Measurements from ENCODE around the gene NUDT14. TPM values are rescaled to one million over a fixed set of nuclear protein-coding genes. Genes with fewer than 3 reads are reported as not detected.

NUDT14 gene
- total RNA-seq, 1 donor from 2014 or later: 15.2 TPM

DNA sequence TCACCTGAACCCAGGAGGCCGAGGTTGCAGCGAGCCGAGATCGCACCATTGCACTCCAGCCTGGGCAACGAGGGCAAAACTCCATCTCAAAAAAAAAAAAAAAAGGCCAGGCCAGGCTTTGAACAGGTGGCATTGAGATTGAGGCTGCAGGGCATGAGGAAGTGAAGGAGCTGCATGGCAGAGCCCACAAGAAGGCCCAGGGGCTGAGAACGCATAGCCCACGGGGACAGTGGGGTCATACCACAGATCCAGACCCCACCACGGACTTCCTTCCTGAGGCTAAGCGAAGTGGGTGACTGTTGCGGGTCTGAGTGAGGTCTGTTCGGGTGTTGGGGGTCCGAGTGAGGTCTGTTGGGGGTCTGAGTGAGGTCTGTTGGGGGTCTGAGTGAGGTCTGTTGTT is 20.3 kb downstream of the NUDT14 start:
- TF ChIP-seq, protein P1, sequence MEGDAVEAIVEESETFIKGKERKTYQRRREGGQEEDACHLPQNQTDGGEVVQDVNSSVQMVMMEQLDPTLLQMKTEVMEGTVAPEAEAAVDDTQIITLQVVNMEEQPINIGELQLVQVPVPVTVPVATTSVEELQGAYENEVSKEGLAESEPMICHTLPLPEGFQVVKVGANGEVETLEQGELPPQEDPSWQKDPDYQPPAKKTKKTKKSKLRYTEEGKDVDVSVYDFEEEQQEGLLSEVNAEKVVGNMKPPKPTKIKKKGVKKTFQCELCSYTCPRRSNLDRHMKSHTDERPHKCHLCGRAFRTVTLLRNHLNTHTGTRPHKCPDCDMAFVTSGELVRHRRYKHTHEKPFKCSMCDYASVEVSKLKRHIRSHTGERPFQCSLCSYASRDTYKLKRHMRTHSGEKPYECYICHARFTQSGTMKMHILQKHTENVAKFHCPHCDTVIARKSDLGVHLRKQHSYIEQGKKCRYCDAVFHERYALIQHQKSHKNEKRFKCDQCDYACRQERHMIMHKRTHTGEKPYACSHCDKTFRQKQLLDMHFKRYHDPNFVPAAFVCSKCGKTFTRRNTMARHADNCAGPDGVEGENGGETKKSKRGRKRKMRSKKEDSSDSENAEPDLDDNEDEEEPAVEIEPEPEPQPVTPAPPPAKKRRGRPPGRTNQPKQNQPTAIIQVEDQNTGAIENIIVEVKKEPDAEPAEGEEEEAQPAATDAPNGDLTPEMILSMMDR (IDR thresholded peaks at IDR 0.05): no peak
- H3K4me1 Mint-ChIP-seq: peaks cover 8% of the 10 kb centered on the region
- peaks cover 7% of the 10 kb centered on the region for H3K27me3 Mint-ChIP-seq
- ChIA-PET POLR2A (no interaction called here), CTCF (no interaction called here)
- no peaks in the 10 kb centered on the region for H3K36me3 Mint-ChIP-seq (ENCODE audit: low read depth)
- ATAC-seq (ENCODE audit: low read depth): no peak
- no peak overlapping the region for H3K27ac Mint-ChIP-seq
- intact Hi-C loops (cut with micrococcal nuclease): no loop called here
- no peak overlapping the region for H3K4me3 Mint-ChIP-seq
- DNase-seq: no peak
- no peaks in the 10 kb centered on the region for H3K9me3 Mint-ChIP-seq

DNA sequence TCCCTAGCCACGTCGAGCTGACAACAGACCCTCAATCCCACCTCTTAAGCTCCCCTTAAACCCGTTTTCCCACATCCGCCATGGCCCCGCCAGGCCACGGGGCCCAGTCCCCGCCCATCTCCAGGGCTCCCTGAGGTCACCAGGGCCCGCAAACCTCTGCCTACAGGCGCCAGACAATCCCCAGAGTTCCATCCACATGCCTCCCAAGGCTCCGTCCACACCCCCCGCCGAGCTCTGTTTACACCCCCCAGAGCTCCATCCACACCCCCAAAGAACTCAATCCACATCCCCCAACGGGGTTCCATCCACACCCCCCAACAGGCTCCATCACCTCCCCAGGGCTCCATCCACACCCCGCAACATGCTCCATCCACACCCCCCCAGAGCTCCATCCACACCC is 21.8 kb downstream of the NUDT14 start:
- H3K36me3 Mint-ChIP-seq (ENCODE audit: low read depth): no peaks in the 10 kb centered on the region
- H3K4me1 Mint-ChIP-seq: no peaks in the 10 kb centered on the region
- H3K4me3 Mint-ChIP-seq: no peak overlapping the region
- intact Hi-C loops (cut with micrococcal nuclease): no loop called here
- CTCF ChIA-PET: no interaction called here
- TF ChIP-seq, protein P1 (IDR thresholded peaks at IDR 0.05): no peak
- POLR2A ChIA-PET: no interaction called here
- ATAC-seq (ENCODE audit: low read depth) (no peak), DNase-seq (no peak)
- peaks cover 8% of the 10 kb centered on the region for H3K27me3 Mint-ChIP-seq
- H3K27ac Mint-ChIP-seq: no peak overlapping the region
- H3K9me3 Mint-ChIP-seq: no peaks in the 10 kb centered on the region

DNA sequence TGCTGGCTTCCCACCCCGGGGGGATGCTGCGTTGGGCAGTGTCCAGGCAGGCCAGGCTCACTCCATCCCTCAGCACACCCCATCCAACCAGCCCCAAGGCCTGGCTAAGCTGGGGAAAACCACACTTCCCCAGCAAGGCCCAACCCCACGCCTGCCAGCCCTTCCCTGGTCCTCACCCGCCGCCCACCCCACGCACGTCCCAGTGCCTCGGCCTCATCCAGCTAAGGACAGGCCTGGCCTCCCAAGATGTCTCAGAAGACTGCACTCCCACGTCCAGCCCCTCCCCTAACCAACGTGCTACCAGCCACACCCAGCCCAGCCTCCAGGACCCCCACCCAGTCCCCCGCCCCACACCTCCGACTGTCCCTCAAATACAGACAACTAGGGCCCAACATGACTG is 22.3 kb downstream of the NUDT14 start:
- TF ChIP-seq, protein P1 (IDR thresholded peaks at IDR 0.05): no peak
- ChIA-PET POLR2A (no interaction called here), CTCF (no interaction called here)
- Mint-ChIP-seq H3K4me1 (no peaks in the 10 kb centered on the region), H3K27ac (no peak overlapping the region), H3K36me3 (ENCODE audit: low read depth) (no peaks in the 10 kb centered on the region), H3K27me3 (peaks cover 8% of the 10 kb centered on the region), H3K4me3 (no peak overlapping the region), H3K9me3 (no peaks in the 10 kb centered on the region)
- intact Hi-C loops (cut with micrococcal nuclease): no loop called here
- ATAC-seq (ENCODE audit: low read depth) (no peak), DNase-seq (no peak)

GRCh38 chr14:105157872-105158271 is 23.2 kb downstream of the NUDT14 start:
- ATAC-seq (ENCODE audit: low read depth): no peak
- Mint-ChIP-seq H3K27ac (no peak overlapping the region), H3K4me1 (no peaks in the 10 kb centered on the region), H3K9me3 (no peaks in the 10 kb centered on the region), H3K4me3 (no peak overlapping the region), H3K36me3 (ENCODE audit: low read depth) (no peaks in the 10 kb centered on the region), H3K27me3 (peaks cover 8% of the 10 kb centered on the region)
- DNase-seq: no peak
- ChIA-PET CTCF (no interaction called here), POLR2A (no interaction called here)
- TF ChIP-seq, protein P1 (IDR thresholded peaks at IDR 0.05): no peak
- intact Hi-C loops (cut with micrococcal nuclease): no loop called here

- TF ChIP-seq, protein P1 (IDR thresholded peaks at IDR 0.05): no peak
- H3K27ac Mint-ChIP-seq: no peak overlapping the region
- H3K4me1 Mint-ChIP-seq: no peaks in the 10 kb centered on the region
- POLR2A ChIA-PET: no interaction called here
- intact Hi-C loops (cut with micrococcal nuclease): no loop called here
- CTCF ChIA-PET: no interaction called here
- H3K9me3 Mint-ChIP-seq: no peaks in the 10 kb centered on the region
- H3K36me3 Mint-ChIP-seq (ENCODE audit: low read depth): no peaks in the 10 kb centered on the region
- ATAC-seq (ENCODE audit: low read depth): no peak
- peaks cover 8% of the 10 kb centered on the region for H3K27me3 Mint-ChIP-seq
- H3K4me3 Mint-ChIP-seq: no peak overlapping the region
- DNase-seq: no peak
These were observed 24.4 kb downstream of the NUDT14 start for GRCh38 chr14:105156414-105157375.
